Lung microvascular endothelial cell (primary cell): Measurements from ENCODE around the gene PKIG. TPM values are rescaled to one million over a fixed set of nuclear protein-coding genes. Genes with fewer than 3 reads are reported as not detected.

Source experiments
- DNase-seq, 2 donors: peaks; one replicate each; pipeline versions ENCODE4 v3.0.0 to v3.0.0-alpha.2; 2010; ENCODE audit warnings: low read depth in 2 of 2
- total RNA-seq: library from RNA; depleted of rRNA; stranded (reverse); fragments of >200 nt; gene quantifications from 2 replicates; pipeline ENCODE4 v1.2.1, GENCODE V29; 2014

Gene PKIG
- total RNA-seq, 1 donor from 2014 or later, result 215 TPM

- DNase-seq, result peak in 1 of 2 donors; percentile 55
Measured at GRCh38 chr20:44616604-44616964, 34.2 kb downstream of the PKIG start.

- no peak for DNase-seq
Measured at GRCh38 chr20:44618318-44618731, 35.9 kb downstream of the PKIG start.

- no peak for DNase-seq
Measured at GRCh38 chr20:44619294-44619693, 36.9 kb downstream of the PKIG start.

- DNase-seq, result no peak
Measured at GRCh38 chr20:44620030-44620429, 37.7 kb downstream of the PKIG start.

GRCh38 chr20:44621325-44621724 is 38.9 kb downstream of the PKIG start:
- DNase-seq, result no peak

- DNase-seq, result no peak
Measured at GRCh38 chr20:44621939-44622338, 39.6 kb downstream of the PKIG start.

- DNase-seq, result no peak
Measured at GRCh38 chr20:44622501-44623270, 40.3 kb downstream of the PKIG start.

- no peak for DNase-seq
Measured at GRCh38 chr20:44624152-44624551, 41.8 kb downstream of the PKIG start.

GRCh38 chr20:44624743-44625271 is 42.4 kb downstream of the PKIG start:
- no peak for DNase-seq

- no peak for DNase-seq
Measured at GRCh38 chr20:44625361-44625760, 43.0 kb downstream of the PKIG start.

GRCh38 chr20:44626278-44626677 is 43.9 kb downstream of the PKIG start:
- DNase-seq, result no peak

GRCh38 chr20:44627364-44628010 is 45.1 kb downstream of the PKIG start:
- DNase-seq, result no peak

- no peak for DNase-seq
Measured at GRCh38 chr20:44629017-44629385, 46.6 kb downstream of the PKIG start.

- DNase-seq, result no peak
Measured at GRCh38 chr20:44629542-44629941, 47.2 kb downstream of the PKIG start.

- DNase-seq, result no peak
Measured at GRCh38 chr20:44630297-44630696, 47.9 kb downstream of the PKIG start.

- no peak for DNase-seq
Measured at GRCh38 chr20:44632103-44632752, 49.8 kb downstream of the PKIG start.

- no peak for DNase-seq
Measured at GRCh38 chr20:44633187-44633810, 50.9 kb downstream of the PKIG start.

GRCh38 chr20:44633872-44634600 is 51.7 kb downstream of the PKIG start:
- no peak for DNase-seq

GRCh38 chr20:44635877-44636276 is 53.5 kb downstream of the PKIG start:
- no peak for DNase-seq

- no peak for DNase-seq
Measured at GRCh38 chr20:44637042-44637441, 54.7 kb downstream of the PKIG start.
